Choroid plexus epithelial cell (primary cell): ENCODE results near the gene KRTAP4-7.
"Not testable (repeated sequence)": the region's sequence is repeated elsewhere in the genome, so short reads cannot be mapped to it uniquely, and the experiment has no call there.

ENCODE experiments used
- DNase-seq: peaks from one replicate; pipeline ENCODE4 v3.0.0-alpha.2; 2010; ENCODE audit warnings: low read depth
- H3K4me3 ChIP-seq: 2 replicates; pipeline ENCODE4 v1.5.1; 2011; ENCODE audit warnings: low read depth, mild to moderate bottlenecking, control low read depth, low read length, moderate library complexity
- CTCF ChIP-seq: conservative IDR thresholded peaks from 2 replicates; pipeline ENCODE4 v1.5.1; 2011; ENCODE audit warnings: low read depth, mild to moderate bottlenecking, control low read depth, inconsistent platforms, low read length, moderate library complexity

The KRTAP4-7 gene

GRCh38 chr17:41098481-41098880 lies 14.5 kb downstream of the KRTAP4-7 start:
- no peak for TF ChIP-seq CTCF
- H3K4me3 ChIP-seq = no peak overlapping the region
- DNase-seq = no peak

GRCh38 chr17:41099682-41100480 lies 15.9 kb downstream of the KRTAP4-7 start:
- DNase-seq, H3K4me3 ChIP-seq: not testable (repeated sequence)

- H3K4me3 ChIP-seq = no peak within 1 kb of the TSS
- TF ChIP-seq CTCF = no peak
- no peak for DNase-seq
Measured at GRCh38 chr17:41101586-41102259, 17.8 kb downstream of the KRTAP4-7 start, which contains the start of gene KRTAP4-16. Gene KRTAP4-16 (minus strand): TSS chr17:41102209. CDS start chr17:41102209, 0 bp downstream.

GRCh38 chr17:41103896-41104295 lies 19.9 kb downstream of the KRTAP4-7 start:
- no peak for DNase-seq
- H3K4me3 ChIP-seq = no peak overlapping the region
- no peak for TF ChIP-seq CTCF

- DNase-seq, H3K4me3 ChIP-seq: not testable (repeated sequence)
Measured at GRCh38 chr17:41104386-41105038, 20.6 kb downstream of the KRTAP4-7 start.

- DNase-seq, H3K4me3 ChIP-seq: not testable (repeated sequence)
Measured at GRCh38 chr17:41105347-41105746, 21.4 kb downstream of the KRTAP4-7 start, which contains the start of gene KRTAP4-9. Gene KRTAP4-9 (plus strand): TSS chr17:41105389. CDS start chr17:41105389, 0 bp downstream.

GRCh38 chr17:41107941-41108450 lies 24.0 kb downstream of the KRTAP4-7 start:
- no peak for DNase-seq
- no peak overlapping the region for H3K4me3 ChIP-seq
- TF ChIP-seq CTCF = no peak

GRCh38 chr17:41108728-41109386 lies 24.9 kb downstream of the KRTAP4-7 start:
- not testable (repeated sequence) for H3K4me3 ChIP-seq, DNase-seq
